CD4-positive, alpha-beta T cell treated with Interleukin-2 at 100 ng/mL for 4 hours (primary cell): Measurements from ENCODE around the gene SNCAIP.

Experiments
- DNase-seq: peaks from one replicate; pipeline ENCODE4 v3.0.0-alpha.2; 2020; ENCODE audit warnings: low spot score

The SNCAIP gene

DNA sequence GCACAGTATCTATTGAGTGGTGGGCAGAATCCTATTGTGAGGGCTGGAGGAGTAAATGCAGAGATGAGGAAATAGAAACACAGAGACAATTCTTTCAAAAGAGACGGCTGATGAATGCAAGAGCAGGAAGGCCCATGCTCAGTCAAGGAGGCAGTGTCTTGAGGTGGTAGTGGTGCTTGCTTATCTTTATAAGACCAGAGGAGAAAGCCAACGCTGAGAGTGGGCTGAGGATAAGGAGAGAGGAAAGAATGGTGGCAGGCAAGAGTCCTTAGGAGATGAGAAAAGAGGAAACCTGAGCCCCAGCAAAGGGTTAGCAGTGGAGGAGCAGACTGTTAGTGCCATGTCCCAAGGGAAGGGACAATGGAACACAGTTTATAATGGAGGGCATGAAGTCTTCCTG, 86.0 kb downstream of the SNCAIP start:
- no peak for DNase-seq

DNA sequence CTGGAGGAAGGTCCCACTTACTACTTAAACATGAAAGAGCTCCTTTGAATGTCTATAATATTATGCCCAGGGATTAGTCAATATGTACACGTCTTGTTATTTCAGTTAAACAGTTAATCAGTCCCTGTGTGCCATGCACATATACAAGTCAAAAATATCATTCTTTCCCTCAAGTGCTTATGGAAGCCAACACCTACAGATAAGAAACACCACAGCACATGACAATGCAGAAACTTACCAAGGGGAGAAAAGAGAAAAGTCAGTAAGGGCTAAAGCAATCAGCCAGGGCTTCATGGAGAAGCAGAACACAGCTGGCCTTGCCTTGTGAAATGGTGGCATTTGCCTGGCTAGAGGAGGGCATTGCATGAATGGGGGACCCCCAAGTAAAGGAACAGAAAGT, 88.3 kb downstream of the SNCAIP start:
- DNase-seq: no peak

DNA sequence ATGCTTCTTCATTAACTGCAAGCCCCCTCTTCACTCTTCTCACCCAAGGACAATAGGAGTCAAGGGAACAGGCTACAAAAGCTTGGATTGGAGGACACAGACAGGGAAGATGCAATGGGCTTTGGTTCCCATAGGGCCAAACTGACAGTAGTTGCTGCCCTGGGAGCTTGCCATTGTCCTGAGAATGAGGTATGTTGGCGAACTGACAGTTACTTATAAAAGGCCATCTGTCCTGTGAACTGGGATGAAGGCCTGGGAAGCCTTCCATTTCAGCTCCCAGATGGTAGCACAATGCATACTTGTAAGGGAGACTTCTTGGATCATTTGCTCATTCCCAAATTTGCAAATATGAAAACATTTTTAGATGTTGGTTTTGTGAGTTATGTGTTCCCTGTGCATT, 88.9 kb downstream of the SNCAIP start:
- DNase-seq: no peak

DNA sequence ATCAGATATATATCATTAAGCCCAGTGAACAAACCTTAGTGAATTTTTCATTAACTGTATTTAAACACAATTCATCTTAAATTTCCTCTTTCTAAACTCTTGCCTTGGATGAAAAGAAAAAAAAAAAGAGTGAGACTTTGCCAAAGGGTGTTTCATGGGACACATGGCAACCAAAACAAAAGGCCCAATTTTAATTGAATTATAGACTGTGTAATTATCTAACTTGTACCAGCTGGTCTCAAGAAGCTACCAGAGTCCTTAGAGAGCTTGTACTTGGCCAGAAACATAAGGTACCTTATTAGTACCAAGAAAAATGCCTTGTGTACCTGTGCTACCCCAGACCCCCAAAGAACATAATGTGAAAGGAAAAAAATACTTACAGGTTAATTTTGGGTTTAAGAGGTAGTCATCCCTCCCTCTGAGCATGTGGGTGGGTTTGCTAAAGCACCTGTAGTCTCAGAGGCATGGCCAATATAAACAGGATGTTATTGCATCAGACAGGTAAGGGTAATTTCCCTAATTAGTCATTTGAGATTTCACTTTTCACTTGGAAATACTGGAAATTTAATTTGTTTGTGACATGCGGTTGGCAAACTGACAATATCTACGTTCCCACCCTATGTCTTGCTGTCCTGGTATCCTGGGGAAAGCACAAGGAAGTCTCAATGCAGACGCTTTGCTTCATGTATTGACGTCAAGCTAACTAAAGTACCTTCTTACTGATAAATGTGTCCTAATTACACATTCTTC, 90.1 kb downstream of the SNCAIP start:
- no peak for DNase-seq

DNA sequence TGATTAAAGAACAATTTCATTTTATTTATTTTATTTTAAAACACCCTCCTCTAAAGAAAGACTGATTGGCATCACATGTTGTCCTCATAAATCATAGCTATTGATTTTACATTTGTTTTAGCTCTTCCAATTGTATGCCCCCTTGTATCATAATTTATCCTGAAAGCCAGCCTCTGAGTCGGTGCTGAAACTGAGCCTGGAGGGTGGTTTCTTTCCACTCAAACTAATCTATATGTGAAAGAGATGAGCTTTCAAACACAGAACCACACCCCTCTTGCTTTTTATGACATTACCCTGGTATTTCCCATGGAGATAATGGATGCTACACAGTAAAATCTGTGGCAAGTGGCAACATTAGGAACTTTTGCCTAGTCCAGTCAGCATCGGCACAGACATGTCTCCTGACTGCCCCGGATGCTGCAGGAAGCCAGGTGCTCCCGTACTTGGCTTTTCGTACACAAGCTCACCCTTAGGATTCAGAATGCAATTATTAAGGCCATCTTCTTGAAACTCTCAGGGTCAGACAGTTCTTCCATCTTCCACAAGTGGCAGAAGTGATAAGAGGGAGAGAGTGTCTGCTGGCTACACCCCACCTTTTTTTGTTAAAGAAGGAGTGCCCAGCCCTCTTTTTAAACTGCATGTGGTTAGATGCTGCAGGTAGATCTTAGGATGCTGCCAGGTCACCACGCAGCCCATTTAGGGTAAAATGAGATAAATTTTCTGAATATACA, 91.1 kb downstream of the SNCAIP start:
- no peak for DNase-seq

DNA sequence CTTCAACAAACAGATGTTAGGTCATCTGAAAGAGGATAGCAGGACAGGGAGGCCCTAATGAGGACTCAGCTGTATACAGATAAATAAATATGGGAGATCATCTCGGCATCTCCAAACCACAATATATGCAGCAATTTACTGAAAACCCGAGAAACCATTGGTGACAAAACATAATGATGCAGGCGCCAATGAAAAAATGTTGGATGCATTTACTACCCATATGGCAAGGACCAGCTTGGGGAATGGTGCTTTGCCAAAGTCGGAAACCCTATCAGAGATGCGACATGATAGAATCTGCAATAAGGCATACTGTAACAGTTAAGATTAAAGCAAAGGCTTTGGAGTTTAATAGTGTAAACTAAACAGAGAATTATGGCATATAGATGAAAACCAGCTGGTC, 92.0 kb downstream of the SNCAIP start:
- DNase-seq: no peak

DNA sequence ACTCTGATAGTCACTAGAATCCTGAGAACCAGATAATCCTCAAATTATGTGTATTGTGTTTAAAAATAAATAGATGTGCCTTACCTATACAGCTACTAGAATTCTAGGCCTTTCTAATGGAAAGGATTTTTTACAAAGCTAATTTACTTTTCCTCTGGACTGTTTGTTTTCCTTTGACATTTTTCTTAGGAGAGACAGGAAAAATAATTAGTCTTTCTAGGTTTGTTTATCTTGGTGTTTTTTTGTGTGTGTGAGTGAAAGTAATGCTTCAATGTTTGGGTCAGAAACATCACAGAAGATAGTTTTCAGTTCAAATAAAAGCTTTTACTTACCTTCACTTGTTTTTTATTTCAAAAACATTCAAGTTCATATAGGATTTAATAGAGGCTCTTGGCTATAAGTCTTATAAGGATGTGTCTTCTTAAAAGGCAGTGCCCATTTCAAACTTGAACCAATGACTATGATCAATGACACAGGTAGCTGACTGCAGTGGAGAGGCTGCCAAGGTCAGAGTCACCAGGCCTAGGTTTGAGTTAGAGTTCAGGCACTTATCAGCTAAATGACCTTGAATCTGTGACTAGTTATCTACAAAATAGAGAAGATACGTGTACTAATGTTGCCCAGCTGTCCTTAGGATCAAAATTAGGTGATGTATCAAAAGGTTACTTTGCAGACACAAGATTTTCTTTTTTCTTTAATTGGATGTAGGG, 92.8 kb downstream of the SNCAIP start:
- no peak for DNase-seq

DNA sequence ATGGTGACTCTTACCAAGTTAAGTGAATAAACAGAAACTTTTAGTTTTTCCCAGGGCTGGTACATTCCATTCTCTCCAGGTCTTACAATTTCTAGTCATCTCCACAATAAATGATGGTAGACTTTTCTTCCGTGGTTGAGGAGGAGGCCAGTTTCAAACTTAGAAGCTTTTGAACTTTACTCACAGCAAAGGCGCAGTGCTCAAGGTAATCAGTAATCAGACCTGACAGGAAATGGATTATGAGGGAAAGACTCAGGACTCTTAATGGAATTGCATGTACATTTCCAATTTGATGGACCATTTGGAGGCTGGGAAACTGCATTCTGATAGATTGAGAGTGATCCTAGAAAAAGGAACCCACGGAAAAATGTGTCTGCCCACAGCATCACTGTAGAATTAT, 93.7 kb downstream of the SNCAIP start:
- no peak for DNase-seq

DNA sequence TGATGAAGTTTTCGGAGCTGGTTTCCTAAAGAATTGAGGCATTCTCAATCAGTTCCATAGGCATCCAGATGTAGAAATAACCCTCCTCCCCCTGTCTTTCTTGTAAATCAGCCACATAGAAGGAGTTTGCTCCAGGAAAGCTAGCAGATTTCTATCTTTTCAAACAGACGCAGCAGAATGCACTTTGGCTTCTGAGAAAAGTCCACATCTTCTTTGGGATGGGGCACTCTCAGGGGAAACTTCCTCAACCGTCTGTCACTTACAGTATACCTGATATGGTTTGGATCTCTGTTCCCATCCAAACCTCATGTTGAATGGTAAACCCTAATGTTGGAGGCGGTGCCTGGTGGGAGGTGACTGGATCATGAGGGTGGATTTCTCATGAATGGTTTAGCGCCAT, 94.1 kb downstream of the SNCAIP start:
- DNase-seq: no peak

DNA sequence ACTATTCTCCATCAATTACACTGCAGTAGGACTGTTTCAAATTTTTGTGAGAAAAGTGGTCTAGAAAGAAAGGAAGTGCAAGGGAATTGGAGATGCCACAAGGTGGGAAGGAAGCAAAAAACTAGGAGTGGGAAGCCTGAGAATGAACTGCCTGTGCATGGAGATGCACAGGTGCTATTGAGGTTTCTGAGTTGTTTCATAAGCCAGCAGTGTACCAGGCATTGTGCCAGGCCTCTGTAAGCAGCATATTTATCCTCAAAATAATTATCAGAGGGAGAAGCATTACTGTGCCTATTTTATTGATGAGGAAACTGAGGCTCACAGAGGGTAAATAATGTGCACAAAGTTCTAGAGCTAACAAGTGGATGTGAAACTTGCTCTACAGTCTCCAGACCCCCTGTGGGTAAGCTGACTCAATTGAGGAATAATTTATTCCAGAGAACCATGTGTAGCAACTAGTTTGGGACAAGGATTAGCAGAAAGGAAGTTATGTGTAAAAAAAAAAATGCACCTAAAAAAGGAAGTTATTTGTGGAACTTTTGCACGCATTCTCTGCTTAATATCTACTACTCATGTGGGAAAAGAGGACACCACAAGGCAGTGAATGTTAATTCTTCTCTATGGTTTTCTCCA, 96.7 kb downstream of the SNCAIP start:
- no peak for DNase-seq

DNA sequence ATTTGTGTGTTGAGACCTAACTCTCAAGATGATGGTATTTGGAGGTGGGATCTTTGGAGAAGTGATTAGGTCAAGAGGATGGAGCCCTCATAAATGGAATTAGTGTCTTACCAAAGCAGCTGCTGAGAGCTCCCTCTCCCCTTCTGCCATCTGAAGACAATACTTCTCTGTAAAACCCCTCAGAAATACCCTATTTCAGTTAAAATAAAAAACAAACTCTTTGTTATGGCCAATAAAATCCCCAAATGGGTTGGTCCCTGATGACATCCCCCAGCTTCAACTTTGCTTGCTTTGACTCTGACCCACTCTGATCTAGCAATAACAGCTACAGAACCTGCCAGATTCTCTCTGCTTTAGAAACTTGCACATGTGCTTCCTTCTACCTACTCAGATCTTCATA, 100.9 kb downstream of the SNCAIP start:
- DNase-seq: no peak

DNA sequence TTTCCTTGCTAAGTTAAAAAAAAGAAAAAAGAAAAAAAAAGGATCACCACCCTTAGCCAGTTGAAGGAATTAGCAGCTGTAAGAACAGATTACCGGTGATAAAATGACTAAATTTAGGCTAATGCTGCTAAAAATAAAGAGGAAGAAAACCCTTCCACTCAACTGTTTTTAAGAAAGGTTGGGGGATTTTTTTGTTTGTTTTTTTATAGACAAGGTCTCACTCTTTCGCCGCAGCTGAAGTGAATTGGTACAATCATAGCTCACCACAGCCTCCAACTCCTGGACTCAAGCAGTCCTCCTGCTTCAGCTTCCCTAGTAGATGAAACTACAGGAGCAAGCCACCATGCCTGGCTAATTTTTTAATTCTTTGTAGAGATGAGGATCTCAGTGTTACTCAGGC, 101.7 kb downstream of the SNCAIP start:
- no peak for DNase-seq

DNA sequence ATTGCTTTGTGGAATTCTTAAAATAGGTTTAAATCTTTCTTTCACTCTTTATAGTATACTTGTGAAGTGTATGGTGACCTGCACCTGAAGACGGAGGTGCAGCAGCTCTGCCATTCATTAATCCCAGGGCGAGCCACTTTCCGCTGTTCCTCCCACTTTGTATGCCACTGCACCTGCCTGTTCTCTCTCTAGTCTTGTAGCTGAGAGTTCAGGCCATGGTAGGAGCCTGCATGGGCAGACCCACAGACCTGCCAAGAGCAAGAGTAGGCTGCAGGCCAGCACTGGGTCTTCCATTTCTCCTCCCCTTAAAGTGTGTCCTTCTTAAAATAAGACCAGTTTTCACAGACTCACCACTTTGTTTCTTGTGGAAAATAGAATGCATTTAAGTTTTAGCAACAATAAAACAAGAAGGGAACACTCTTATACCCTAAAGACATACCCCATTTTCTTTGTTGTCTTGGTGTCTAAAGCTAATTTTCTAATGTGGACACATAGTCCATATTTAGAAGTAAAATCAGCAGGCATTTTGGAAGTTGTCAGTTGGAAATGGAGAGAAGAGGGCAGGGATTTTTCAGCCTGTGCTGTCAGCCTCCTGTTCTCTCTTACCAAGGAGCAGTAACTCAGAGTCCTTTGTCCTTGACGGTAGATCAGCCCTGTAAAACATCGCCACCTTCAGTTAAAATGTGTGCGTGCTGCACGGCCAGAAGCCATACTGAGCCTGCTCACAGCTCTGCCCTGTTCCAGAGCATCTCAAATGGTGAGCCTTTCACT, 103.2 kb downstream of the SNCAIP start:
- no peak for DNase-seq

DNA sequence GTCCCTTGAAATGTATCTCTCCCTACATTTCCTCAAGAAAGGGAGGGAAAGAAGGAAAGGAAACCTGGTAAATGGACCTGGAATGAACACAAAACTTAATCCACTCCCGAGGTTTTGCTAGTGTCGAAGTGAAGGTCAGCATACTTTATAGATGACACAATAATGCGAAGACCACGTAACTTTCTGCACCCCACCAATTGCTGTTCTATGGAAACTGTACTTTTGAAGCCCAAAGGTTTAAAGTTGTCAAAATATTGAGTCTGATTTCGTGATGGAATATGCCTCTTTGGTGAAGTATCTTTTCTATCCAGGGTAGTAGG, 103.7 kb downstream of the SNCAIP start:
- DNase-seq: no peak

DNA sequence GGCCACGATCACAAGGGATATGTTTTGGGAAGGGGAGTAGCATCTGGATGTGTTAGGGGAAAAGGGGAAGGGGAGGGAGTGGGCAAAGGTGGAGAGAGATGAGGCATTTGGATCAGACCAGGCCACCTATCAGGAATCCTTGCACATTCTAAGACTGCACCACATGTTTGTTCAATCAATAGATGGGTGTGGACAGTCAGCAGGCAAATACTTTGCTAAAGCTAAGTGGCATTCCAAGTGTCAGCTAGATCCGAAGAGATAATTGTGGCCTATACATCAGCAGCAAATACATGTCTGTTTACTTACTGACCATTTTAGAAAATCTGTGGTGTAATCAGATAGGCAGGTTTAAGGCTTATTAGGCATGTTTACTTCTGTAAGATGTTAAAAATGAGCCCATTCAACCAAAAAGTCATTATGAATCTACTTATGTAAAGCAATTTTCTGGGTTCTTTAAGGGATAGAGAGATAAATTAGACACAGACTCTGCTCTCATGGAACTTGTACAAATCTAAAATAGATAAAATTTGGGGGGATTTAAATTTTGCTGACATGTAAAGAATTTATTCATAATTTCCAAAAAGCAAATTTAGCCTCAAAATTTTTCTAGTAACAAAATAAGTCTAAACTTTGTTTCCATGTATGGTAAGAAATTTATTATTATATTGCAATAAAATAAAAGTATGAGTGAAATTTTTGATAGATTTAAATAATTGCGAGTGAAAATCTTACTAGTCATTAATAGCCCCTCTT, 107.3 kb downstream of the SNCAIP start:
- DNase-seq: no peak

DNA sequence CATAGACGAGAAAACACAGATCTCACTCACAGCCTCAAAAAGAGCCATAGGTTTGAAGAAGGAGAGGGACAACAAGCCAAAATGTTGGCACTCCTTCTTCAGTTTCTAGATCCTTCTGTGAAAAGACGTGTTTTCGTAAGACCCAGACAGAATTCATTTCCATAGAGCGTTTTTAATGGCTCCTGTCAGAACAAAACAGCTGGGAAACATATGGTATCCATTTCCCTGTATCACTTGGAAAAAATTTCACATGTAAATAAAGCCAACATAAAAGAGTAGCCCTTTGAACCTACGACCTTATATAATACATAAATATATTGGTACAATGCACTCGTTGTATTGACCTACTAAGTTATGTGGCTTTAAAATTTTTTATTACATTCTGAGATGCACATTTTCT, 108.1 kb downstream of the SNCAIP start:
- no peak for DNase-seq

DNA sequence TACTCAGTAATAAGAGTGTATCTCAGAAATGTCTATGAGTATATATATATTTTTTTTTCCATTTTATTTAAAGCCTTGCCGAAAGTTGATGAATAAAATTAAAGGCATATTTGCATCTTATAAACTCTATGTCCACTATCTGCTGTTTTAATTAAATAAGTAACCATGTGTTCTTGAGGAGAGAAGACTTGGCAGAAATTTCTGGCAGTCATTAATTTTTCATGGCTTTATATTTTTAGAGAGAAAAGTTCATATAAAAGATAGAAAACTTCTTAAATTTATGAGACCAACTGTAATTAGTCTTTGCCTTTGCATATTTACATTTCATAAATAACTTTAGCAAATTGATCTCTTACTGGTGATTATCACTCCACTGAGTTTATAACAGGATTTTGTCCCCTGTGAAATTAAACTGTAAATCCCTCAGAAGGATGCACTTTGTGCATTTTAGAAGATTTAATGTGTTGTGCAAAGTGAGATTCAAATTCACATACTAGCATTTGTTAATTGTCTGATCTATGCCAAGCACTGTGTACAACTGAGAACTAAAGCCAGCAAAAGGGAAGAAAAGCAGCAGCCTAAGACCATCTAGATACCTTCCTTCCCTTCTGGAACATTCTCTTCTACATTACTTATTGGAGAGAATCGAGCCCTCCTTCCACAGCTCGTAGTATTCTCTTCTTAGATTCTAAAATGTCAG, 108.7 kb downstream of the SNCAIP start:
- DNase-seq: no peak

DNA sequence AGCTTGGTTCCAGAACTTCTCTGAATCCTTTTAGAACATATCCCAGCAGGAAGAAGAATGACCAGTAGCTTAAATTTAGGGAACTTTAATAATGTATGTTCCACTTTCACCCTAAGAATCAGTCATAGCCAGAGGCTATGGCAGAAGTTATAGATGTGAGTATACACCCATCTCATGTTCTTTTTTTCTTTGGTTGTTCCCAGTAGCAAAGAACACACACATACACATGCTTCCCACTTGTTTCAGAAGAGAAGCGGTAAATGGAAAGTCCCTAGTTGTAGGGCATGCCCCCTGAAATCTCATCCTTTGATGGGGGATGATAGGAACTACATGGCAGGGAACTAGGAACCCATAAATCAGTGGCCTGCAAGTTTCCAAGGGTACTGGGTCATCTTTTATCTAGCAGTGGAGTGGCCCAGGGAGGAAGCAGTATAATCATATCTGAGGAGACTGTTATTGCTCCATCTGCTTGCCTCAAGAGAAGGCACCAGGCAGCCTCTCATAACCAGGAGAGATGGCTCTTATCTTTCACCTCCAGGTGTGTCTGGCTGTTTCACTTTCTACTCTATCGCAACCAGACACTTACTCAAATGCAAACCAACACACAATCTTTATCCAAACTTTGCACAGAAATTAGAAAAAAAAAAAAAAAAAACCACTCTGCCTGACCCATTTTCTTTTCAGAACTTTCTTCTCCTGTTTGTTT, 109.5 kb downstream of the SNCAIP start:
- no peak for DNase-seq

DNA sequence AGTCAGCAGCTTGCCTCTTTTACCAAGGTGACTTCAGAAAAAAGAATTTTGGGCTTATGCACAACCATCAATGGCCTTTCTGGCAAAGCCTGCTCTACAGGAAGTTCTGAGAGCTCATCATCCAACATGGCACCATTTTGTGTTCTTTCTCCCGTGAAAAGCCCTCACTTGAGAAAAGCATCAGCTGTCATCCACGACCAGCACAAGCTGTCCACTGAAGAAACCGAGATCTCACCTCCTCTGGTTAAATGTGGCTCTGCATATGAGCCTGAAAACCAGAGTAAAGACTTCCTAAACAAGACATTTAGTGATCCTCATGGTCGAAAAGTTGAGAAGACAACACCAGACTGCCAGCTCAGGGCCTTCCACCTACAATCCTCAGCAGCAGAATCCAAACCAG, 111.2 kb downstream of the SNCAIP start:
- DNase-seq: no peak

DNA sequence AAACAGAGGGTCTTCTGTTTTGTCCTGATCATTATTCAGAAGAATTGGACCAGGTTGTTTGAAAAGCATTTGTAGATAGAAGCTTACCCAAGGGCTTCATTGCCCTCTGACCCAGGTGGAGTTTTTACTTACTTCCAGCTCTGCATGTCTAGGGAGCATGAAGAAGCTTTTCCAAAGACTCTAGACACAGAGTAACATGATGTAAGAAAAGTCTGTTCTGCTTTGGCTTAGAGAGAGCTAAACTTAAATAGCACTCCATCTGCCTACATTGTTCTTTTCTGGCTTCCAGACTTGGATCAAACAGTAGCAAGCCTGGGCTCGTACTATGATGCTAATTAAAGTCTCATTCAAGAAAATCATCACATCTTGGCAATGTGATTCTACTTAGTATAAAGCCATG, 112.1 kb downstream of the SNCAIP start:
- no peak for DNase-seq
